PC-9 (cell line): ENCODE measurements around the gene IKZF3.

Experiments
- EZH2 ChIP-seq: fragments of 200-600 bp; sonication (generic); IDR thresholded peaks from 2 replicates; pipeline ENCODE4 v1.8.0; 2017; ENCODE audit warnings: antibody characterized with exemption, low read depth
- TF ChIP-seq, protein P1 (sequence below): fragments of 200-600 bp; sonication (generic); conservative IDR thresholded peaks from 2 replicates; pipeline ENCODE4 v1.6.1; 2017; ENCODE audit warnings: mixed run types, antibody characterized with exemption, mild to moderate bottlenecking, moderate library complexity

DNA sequence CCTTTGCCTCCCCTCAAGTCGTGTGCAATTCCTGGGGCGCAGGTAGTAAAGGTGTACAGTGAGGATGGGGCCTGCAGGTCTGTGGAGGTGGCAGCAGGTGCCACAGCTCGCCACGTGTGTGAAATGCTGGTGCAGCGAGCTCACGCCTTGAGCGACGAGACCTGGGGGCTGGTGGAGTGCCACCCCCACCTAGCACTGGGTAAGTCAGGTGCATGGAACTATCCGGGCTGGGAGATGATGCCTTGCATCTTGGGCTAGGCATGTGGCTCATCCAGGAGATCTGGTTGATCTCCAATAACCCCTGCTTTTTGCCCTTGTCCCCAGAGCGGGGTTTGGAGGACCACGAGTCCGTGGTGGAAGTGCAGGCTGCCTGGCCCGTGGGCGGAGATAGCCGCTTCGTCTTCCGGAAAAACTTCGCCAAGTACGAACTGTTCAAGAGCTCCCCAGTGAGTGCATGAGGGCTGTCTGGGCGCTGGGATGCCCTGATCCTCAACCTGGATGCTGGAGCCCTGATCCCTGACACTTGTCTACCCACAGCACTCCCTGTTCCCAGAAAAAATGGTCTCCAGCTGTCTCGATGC is 121.2 kb downstream of the IKZF3 start:
- TF ChIP-seq, protein P1, sequence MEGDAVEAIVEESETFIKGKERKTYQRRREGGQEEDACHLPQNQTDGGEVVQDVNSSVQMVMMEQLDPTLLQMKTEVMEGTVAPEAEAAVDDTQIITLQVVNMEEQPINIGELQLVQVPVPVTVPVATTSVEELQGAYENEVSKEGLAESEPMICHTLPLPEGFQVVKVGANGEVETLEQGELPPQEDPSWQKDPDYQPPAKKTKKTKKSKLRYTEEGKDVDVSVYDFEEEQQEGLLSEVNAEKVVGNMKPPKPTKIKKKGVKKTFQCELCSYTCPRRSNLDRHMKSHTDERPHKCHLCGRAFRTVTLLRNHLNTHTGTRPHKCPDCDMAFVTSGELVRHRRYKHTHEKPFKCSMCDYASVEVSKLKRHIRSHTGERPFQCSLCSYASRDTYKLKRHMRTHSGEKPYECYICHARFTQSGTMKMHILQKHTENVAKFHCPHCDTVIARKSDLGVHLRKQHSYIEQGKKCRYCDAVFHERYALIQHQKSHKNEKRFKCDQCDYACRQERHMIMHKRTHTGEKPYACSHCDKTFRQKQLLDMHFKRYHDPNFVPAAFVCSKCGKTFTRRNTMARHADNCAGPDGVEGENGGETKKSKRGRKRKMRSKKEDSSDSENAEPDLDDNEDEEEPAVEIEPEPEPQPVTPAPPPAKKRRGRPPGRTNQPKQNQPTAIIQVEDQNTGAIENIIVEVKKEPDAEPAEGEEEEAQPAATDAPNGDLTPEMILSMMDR: no peak
- no peak for TF ChIP-seq EZH2
